Mesendoderm (in vitro differentiated cells): Measurements from ENCODE around the gene URB2.
"Not testable (repeated sequence)": the region's sequence is repeated elsewhere in the genome, so short reads cannot be mapped to it uniquely, and the experiment has no call there.

Source experiments
- DNase-seq: peaks from one replicate; pipeline ENCODE4 v3.0.0; 2013
- H2AK5ac ChIP-seq: 2 replicates; pipeline ENCODE4 v1.6.1; 2013; ENCODE audit warnings: low read length, inconsistent platforms
- H2BK120ac ChIP-seq: 2 replicates; pipeline ENCODE4 v1.6.1; 2013; ENCODE audit warnings: low read depth, mild to moderate bottlenecking, low read length, moderate library complexity, mixed read lengths
- H2BK15ac ChIP-seq: replicated peaks from 2 replicates; pipeline ENCODE4 v1.6.1; 2013; ENCODE audit warnings: low read depth, mild to moderate bottlenecking, moderate library complexity
- H2BK5ac ChIP-seq: 2 replicates; pipeline ENCODE4 v1.6.1; 2013; ENCODE audit warnings: low read length, inconsistent platforms
- H3K18ac ChIP-seq: 2 replicates; pipeline ENCODE4 v1.6.1; 2013; ENCODE audit warnings: mild to moderate bottlenecking, low read length, mixed read lengths
- H3K23ac ChIP-seq: one replicate; pipeline ENCODE4 v1.6.1; 2013; ENCODE audit warnings: low read length
- H3K27ac ChIP-seq: 2 replicates; pipeline ENCODE4 v1.5.1; 2013; ENCODE audit warnings: low read depth, mild to moderate bottlenecking, inconsistent platforms, low read length, moderate library complexity
- H3K27me3 ChIP-seq: 2 replicates; pipeline ENCODE4 v1.6.1; 2013; ENCODE audit warnings: low read length, control low read depth, mild to moderate bottlenecking, inconsistent platforms; ENCODE audit not compliant: insufficient read depth, poor library complexity
- H3K36me3 ChIP-seq: 2 replicates; pipeline ENCODE4 v1.6.1; 2013; ENCODE audit warnings: low read length, inconsistent platforms; ENCODE audit not compliant: control insufficient read depth, insufficient read depth
- H3K4ac ChIP-seq: one replicate; pipeline ENCODE4 v1.6.1; 2013; ENCODE audit warnings: low read depth, mild to moderate bottlenecking, low read length, moderate library complexity
- H3K4me1 ChIP-seq: 2 replicates; pipeline ENCODE4 v1.6.1; 2013; ENCODE audit warnings: low read depth, low read length, inconsistent platforms; ENCODE audit not compliant: control insufficient read depth
- H3K4me2 ChIP-seq: 2 replicates; pipeline ENCODE4 v1.6.1; 2013; ENCODE audit warnings: low read length
- H3K4me3 ChIP-seq: 2 replicates; pipeline ENCODE4 v1.5.1; 2013; ENCODE audit warnings: mild to moderate bottlenecking, low read length
- H3K56ac ChIP-seq: one replicate; pipeline ENCODE4 v1.6.1; 2013; ENCODE audit warnings: low read length
- H3K79me1 ChIP-seq: 2 replicates; pipeline ENCODE4 v1.6.1; 2013; ENCODE audit warnings: low read length, inconsistent platforms
- H3K79me2 ChIP-seq: 2 replicates; pipeline ENCODE4 v1.6.1; 2013; ENCODE audit warnings: mild to moderate bottlenecking, low read length; ENCODE audit not compliant: control insufficient read depth, insufficient read depth
- H3K9ac ChIP-seq: 2 replicates; pipeline ENCODE4 v1.6.1; 2013; ENCODE audit warnings: low read length, inconsistent platforms
- H4K5ac ChIP-seq: one replicate; pipeline ENCODE4 v1.6.1; 2013; ENCODE audit warnings: low read length
- H4K8ac ChIP-seq: one replicate; pipeline ENCODE4 v1.6.1; 2013; ENCODE audit warnings: low read depth, mild to moderate bottlenecking, control low read depth, low read length, moderate library complexity
- WGBS: extraction: QIAGEN DNeasy Blood & Tissue Kit; methylation state at CpG from one replicate; pipeline ENCODE4 v1.1.7; 2013; ENCODE audit warnings: low lambda C conversion rate, missing lambda C conversion rate; ENCODE audit not compliant: insufficient coverage; ENCODE audit errors: extremely low coverage; 5-methylcytosine and 5-hydroxymethylcytosine counted together

The URB2 gene

GRCh38 chr1:229699613-229700267 is 73.7 kb downstream of the URB2 start:
- DNase-seq: no peak
- H3K27me3 ChIP-seq: no peaks in the 10 kb centered on the region
- H4K5ac ChIP-seq: no peak overlapping the region
- H3K4me2 ChIP-seq: no peak overlapping the region
- no peak overlapping the region for H2BK120ac ChIP-seq
- H3K56ac ChIP-seq: no peak overlapping the region
- no peaks in the 10 kb centered on the region for H3K36me3 ChIP-seq
- no peaks in the 10 kb centered on the region for H3K79me2 ChIP-seq
- H3K23ac ChIP-seq: no peak overlapping the region
- H2AK5ac ChIP-seq: no peak overlapping the region
- no peak overlapping the region for H2BK5ac ChIP-seq
- H3K27ac ChIP-seq: no peak overlapping the region
- no peak overlapping the region for H3K18ac ChIP-seq
- H3K4ac ChIP-seq: no peak overlapping the region
- H3K4me1 ChIP-seq: peaks cover 13% of the 10 kb centered on the region
- no peak overlapping the region for H4K8ac ChIP-seq
- H2BK15ac ChIP-seq: no peak overlapping the region
- no peak overlapping the region for H3K9ac ChIP-seq
- WGBS: no CpG with 5 or more reads among the region's 7 CpGs
- H3K4me3 ChIP-seq: no peak overlapping the region
- H3K79me1 ChIP-seq: no peaks in the 10 kb centered on the region

GRCh38 chr1:229704157-229704556 is 78.1 kb downstream of the URB2 start:
- H2AK5ac ChIP-seq: no peak overlapping the region
- H3K23ac ChIP-seq: no peak overlapping the region
- H3K79me2 ChIP-seq: no peaks in the 10 kb centered on the region
- H4K5ac ChIP-seq: no peak overlapping the region
- no peak overlapping the region for H3K9ac ChIP-seq
- H3K56ac ChIP-seq: no peak overlapping the region
- no peak overlapping the region for H3K18ac ChIP-seq
- no peak overlapping the region for H3K4ac ChIP-seq
- H4K8ac ChIP-seq: no peak overlapping the region
- H2BK15ac ChIP-seq: no peak overlapping the region
- no peak overlapping the region for H2BK5ac ChIP-seq
- no peaks in the 10 kb centered on the region for H3K79me1 ChIP-seq
- H2BK120ac ChIP-seq: no peak overlapping the region
- H3K27me3 ChIP-seq: no peaks in the 10 kb centered on the region
- no peaks in the 10 kb centered on the region for H3K36me3 ChIP-seq
- H3K4me2 ChIP-seq: no peak overlapping the region
- H3K4me1 ChIP-seq: no peaks in the 10 kb centered on the region
- DNase-seq: no peak
- WGBS: no CpG with 5 or more reads among the region's 2 CpGs
- H3K4me3 ChIP-seq: no peak overlapping the region
- no peak overlapping the region for H3K27ac ChIP-seq

- not testable (repeated sequence) for H3K4me2 ChIP-seq, H3K18ac ChIP-seq, H3K56ac ChIP-seq, H3K23ac ChIP-seq, H3K27me3 ChIP-seq, H4K5ac ChIP-seq, H3K27ac ChIP-seq, H4K8ac ChIP-seq, DNase-seq, H2BK5ac ChIP-seq, H3K4me3 ChIP-seq, H3K36me3 ChIP-seq, H2BK120ac ChIP-seq, H3K9ac ChIP-seq, H3K4me1 ChIP-seq, H3K79me1 ChIP-seq, H3K4ac ChIP-seq, H2AK5ac ChIP-seq, H3K79me2 ChIP-seq, H2BK15ac ChIP-seq
- 100% methylated on average over 2 of the region's 2 CpGs for WGBS
These were observed 79.1 kb downstream of the URB2 start for GRCh38 chr1:229705152-229705551.

- not testable (repeated sequence) for H4K8ac ChIP-seq, H2BK15ac ChIP-seq, H2AK5ac ChIP-seq, H3K23ac ChIP-seq, H3K18ac ChIP-seq, H3K79me1 ChIP-seq, H3K9ac ChIP-seq, H3K27ac ChIP-seq, H2BK5ac ChIP-seq, H3K36me3 ChIP-seq, H3K56ac ChIP-seq, H3K4me2 ChIP-seq, H4K5ac ChIP-seq, H2BK120ac ChIP-seq, DNase-seq, H3K4me3 ChIP-seq, H3K79me2 ChIP-seq, H3K4me1 ChIP-seq, H3K27me3 ChIP-seq, H3K4ac ChIP-seq
- WGBS: no CpG with 5 or more reads among the region's 6 CpGs
These were observed 81.1 kb downstream of the URB2 start for GRCh38 chr1:229707127-229707526.

GRCh38 chr1:229709500-229710013 is 83.5 kb downstream of the URB2 start:
- no peaks in the 10 kb centered on the region for H3K4me1 ChIP-seq
- no peak overlapping the region for H2BK15ac ChIP-seq
- no peak overlapping the region for H2AK5ac ChIP-seq
- H3K9ac ChIP-seq: no peak overlapping the region
- no peak overlapping the region for H2BK120ac ChIP-seq
- WGBS: no CpG with 5 or more reads among the region's 6 CpGs
- no peak overlapping the region for H3K56ac ChIP-seq
- H3K18ac ChIP-seq: no peak overlapping the region
- no peak overlapping the region for H3K4ac ChIP-seq
- no peak for DNase-seq
- no peaks in the 10 kb centered on the region for H3K79me1 ChIP-seq
- H4K8ac ChIP-seq: no peak overlapping the region
- H3K4me3 ChIP-seq: no peak overlapping the region
- no peak overlapping the region for H3K23ac ChIP-seq
- H2BK5ac ChIP-seq: no peak overlapping the region
- no peaks in the 10 kb centered on the region for H3K79me2 ChIP-seq
- no peak overlapping the region for H3K4me2 ChIP-seq
- no peaks in the 10 kb centered on the region for H3K36me3 ChIP-seq
- H3K27ac ChIP-seq: no peak overlapping the region
- H3K27me3 ChIP-seq: no peaks in the 10 kb centered on the region
- no peak overlapping the region for H4K5ac ChIP-seq
